ENCODE measurements around the gene SCGB1C2.

The SCGB1C2 gene

GRCh38 chr17:152860-153420, 15.6 kb downstream of the SCGB1C2 start:
- no peak for TF ChIP-seq CTCF (IDR thresholded peaks at IDR 0.05; ENCODE audit: low read depth, low read length)
- H3K4me3 ChIP-seq (ENCODE audit: low read depth, low read length), result no peak overlapping the region

- no peak for TF ChIP-seq CTCF (IDR thresholded peaks at IDR 0.05; ENCODE audit: low read depth, low read length)
- no peak overlapping the region for H3K4me3 ChIP-seq (ENCODE audit: low read depth, low read length)
Observed at GRCh38 chr17:153851-154250, 16.5 kb downstream of the SCGB1C2 start.

- H3K4me3 ChIP-seq (ENCODE audit: low read depth, low read length), result no peak overlapping the region
- TF ChIP-seq CTCF (IDR thresholded peaks at IDR 0.05; ENCODE audit: low read depth, low read length), result no peak
Observed at GRCh38 chr17:155576-155975, 18.2 kb downstream of the SCGB1C2 start.

GRCh38 chr17:156094-156621, 18.8 kb downstream of the SCGB1C2 start:
- H3K4me3 ChIP-seq (ENCODE audit: low read depth, low read length), result no peak overlapping the region
- no peak for TF ChIP-seq CTCF (IDR thresholded peaks at IDR 0.05; ENCODE audit: low read depth, low read length)

GRCh38 chr17:156946-157345, 19.6 kb downstream of the SCGB1C2 start:
- no peak overlapping the region for H3K4me3 ChIP-seq (ENCODE audit: low read depth, low read length)
- TF ChIP-seq CTCF (IDR thresholded peaks at IDR 0.05; ENCODE audit: low read depth, low read length), result no peak

- no peak overlapping the region for H3K4me3 ChIP-seq (ENCODE audit: low read depth, low read length)
- no peak for TF ChIP-seq CTCF (IDR thresholded peaks at IDR 0.05; ENCODE audit: low read depth, low read length)
Observed at GRCh38 chr17:157901-158300, 20.5 kb downstream of the SCGB1C2 start.

- no peak for TF ChIP-seq CTCF (IDR thresholded peaks at IDR 0.05; ENCODE audit: low read depth, low read length)
- H3K4me3 ChIP-seq (ENCODE audit: low read depth, low read length), result no peak overlapping the region
Observed at GRCh38 chr17:158379-158778, 21.0 kb downstream of the SCGB1C2 start.
